Measurements from ENCODE around the gene IFNLR1.

DNA sequence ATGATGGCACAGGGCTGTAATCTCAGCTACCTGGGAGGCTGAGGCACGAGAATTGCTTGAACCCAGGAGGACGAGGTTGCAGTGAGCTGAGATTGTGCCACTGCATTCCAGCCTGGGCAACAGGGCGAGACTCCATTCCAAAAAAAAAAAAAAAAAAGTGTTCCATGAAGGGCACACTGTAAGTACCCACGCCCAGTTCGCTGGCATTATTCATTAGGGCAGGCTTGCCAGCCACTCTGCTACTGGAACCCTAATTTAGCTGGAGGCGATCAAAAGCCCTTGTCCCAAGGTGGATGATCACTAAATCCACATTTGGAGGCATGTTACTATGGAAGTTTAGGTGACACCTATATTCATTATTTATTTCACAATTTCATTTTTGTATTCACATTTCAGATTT is 5.0 kb downstream of the IFNLR1 start:
- TF ChIP-seq, protein P1, sequence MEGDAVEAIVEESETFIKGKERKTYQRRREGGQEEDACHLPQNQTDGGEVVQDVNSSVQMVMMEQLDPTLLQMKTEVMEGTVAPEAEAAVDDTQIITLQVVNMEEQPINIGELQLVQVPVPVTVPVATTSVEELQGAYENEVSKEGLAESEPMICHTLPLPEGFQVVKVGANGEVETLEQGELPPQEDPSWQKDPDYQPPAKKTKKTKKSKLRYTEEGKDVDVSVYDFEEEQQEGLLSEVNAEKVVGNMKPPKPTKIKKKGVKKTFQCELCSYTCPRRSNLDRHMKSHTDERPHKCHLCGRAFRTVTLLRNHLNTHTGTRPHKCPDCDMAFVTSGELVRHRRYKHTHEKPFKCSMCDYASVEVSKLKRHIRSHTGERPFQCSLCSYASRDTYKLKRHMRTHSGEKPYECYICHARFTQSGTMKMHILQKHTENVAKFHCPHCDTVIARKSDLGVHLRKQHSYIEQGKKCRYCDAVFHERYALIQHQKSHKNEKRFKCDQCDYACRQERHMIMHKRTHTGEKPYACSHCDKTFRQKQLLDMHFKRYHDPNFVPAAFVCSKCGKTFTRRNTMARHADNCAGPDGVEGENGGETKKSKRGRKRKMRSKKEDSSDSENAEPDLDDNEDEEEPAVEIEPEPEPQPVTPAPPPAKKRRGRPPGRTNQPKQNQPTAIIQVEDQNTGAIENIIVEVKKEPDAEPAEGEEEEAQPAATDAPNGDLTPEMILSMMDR (IDR thresholded peaks at IDR 0.05; ENCODE audit: poor library complexity): no peak
- TF ChIP-seq EZH2phosphoT487 (IDR thresholded peaks at IDR 0.05; ENCODE audit: low read depth, severe bottlenecking, unreplicated experiment) (no peak), EZH2 (IDR thresholded peaks at IDR 0.05; ENCODE audit: borderline replicate concordance) (no peak)
